HG03139 (cell line): ENCODE results near the gene KCTD16.

Experiments used
- ATAC-seq: cut with Tn5 transposase; IDR thresholded peaks from one replicate; pipeline ENCODE4 v1.9.1; 2021; ENCODE audit not compliant: unreplicated experiment

KCTD16 gene

DNA sequence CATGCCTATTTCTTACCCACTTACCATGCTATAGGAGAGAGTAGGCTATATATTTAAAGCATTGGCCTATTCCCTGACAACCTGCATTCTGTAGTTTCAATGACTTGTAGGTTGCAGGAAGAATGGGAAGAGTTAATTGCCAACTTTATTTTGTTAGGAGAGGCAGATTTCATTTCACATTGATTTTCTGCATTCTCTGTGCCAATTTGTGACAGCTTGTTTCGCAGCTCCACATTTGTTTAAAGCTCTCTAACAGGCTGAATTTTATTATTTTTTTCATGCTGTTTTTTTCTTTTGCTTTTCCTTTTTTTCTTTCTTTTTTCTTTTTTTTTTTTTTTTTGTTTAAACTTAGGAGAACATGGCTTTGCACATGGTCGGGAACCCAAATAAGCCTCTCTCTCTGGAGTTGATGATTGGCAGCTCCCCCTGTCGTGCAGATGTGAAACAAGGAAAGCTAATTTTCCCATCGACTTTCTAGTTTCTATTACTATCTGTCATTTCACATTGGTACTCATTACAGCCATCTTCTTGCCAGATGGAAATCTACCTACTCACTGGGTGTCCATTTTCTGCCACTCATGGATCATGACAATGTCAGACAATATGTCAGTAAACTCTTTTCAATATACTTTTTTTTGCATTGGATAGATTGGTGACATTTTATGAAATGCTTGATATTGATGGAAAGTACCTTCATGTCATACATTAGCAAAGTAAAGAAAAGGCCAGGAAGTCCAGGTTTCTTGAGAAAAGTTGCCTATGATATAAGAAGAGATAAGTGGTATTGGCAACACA, 223.2 kb downstream of the KCTD16 start:
- no peak for ATAC-seq

GRCh38 chr5:144395704-144396103, 225.0 kb downstream of the KCTD16 start:
- ATAC-seq, result no peak

DNA sequence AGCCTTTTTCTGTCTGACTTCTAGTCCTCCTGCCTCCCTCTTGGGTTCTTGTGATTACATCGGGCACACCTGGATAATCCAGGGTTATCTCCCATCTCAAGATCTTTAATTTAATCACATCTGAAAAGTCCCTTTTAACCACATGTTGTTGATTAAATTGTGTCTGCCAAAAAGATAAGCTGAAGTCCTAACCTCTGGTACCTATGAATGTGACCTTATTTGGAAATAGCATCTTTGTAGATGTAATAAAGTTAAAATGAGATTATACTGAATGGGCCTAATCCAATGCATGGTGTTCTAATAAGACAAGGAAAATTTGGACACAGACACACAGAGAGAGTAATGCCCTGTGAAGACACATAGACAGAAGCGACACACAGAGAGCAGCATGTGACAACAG, 232.4 kb downstream of the KCTD16 start:
- no peak for ATAC-seq

DNA sequence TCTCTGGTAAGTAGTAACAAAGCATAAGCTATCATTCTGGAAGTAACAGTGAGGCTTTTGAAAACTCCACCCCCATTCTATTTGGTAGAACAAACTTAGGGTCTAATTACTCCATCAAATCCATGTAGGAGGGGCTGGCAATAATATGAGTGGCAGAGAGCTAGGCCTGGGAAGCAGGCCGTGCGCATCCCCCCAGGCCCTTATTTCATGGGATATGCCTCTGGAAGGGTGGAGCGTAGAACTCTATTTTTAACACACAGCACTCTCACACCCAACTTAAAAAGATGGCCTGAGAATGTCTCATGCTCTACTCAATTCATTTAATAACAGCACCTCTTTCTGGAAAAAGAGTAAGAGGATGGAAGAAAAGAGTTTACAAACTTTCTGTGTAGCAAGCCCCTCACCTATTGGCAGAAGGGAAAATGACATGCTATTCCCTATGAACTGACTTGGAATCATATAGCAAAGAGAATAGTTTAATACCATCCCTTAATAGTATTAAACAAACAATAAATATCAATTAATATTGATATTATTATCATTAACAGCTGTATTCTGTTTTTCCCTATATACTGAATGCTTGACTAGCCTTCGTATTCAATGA, 233.2 kb downstream of the KCTD16 start:
- ATAC-seq, result no peak

DNA sequence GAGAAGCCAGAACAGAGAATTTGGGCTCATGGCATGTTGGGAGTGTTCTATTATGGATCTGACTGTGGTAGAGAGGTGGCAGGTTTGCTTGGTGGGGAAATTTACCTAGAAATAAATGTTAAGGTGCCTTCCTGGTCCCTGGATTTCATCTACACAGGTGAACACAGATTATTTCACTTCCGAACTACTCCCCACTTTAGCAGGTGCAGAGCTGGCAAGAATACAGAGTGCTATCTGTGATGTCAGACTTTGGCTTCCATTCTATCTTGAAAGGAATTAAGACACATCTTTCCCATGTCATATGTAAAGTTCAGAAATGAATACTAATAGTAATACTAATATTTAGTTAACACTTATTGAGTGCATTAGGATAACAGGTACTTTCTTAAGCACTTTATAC, 234.0 kb downstream of the KCTD16 start:
- no peak for ATAC-seq

- ATAC-seq, result no peak
Measured at GRCh38 chr5:144405991-144406390, 235.3 kb downstream of the KCTD16 start.

DNA sequence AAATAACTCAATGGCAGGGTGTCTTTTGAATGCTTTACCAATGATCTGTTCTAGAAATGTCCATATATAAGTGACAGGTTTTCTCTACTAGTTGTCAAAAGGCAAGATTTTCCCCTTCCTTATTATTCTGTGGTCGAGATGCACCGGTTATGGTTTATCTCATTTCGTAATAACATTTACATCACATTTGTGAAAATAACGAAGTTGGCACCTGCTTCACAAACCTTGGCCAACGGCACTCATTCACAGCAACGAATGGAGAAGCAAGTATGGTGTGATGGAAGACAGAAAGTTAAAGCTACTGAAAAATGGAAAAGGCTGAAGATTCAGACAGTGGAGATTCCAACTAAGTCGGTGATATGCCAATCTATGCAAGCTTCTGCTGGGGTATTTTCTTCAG, 235.8 kb downstream of the KCTD16 start:
- no peak for ATAC-seq

GRCh38 chr5:144414202-144415029, 243.7 kb downstream of the KCTD16 start:
- ATAC-seq, result no peak

- ATAC-seq, result no peak
Measured at GRCh38 chr5:144416196-144416595, 245.5 kb downstream of the KCTD16 start.

- no peak for ATAC-seq
Measured at GRCh38 chr5:144418719-144419118, 248.0 kb downstream of the KCTD16 start.

DNA sequence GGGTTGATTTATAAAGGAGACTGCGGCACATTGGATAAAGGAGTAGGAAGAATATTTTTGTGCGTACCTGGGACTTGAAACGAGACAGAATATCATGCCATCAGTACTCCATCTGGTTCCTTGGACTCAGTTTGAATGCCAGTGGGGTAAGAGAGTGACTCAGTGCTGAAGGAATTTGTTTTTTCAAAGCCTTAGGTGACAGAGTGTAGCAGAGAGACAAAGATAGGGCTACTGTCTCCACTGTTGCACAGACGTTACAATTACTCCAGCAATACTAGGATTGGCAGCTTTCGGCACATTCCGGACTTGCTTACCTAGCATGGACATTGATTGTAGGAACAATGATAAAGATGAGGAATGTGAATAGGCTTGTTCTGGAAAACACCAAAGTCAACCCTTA, 250.7 kb downstream of the KCTD16 start:
- ATAC-seq, result no peak

- ATAC-seq, result no peak
Measured at GRCh38 chr5:144422018-144422727, 251.5 kb downstream of the KCTD16 start.

DNA sequence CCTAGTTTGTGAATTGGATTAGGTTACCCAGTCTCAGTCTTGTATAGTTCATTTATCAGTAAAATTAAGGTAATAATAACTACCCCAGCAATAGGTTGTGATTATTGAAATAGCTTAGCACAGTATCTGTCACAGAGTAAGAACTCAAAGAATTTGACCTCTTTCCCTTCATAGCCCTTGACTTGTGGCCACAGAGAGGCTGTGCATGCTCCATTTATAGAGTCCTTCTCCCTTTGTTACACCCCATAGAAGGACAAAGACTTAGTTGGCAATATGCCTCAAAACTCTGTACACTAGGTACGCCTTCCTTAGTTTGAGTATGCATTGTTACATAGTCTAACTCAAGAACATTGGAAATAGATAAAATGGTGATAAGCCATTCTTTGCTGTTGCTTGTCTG, 257.2 kb downstream of the KCTD16 start:
- ATAC-seq, result no peak

DNA sequence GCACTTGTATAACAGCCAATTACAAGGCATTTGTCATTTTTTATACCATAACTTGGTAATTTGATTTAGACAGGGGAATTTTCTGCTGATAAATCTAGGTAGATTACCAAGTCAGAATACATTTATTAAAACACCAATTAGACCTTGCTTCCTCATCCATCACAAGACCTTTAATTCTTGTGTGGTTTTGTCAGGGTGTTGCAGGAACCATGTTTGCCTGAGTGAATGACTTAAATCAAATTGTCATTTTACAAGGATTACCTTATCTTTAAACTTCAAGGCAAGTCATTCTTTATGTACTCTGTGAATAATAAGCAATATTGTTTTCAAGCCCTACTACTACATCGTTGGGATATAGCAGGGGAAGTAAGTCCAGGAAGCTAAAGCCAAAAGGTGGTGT, 257.7 kb downstream of the KCTD16 start:
- ATAC-seq, result no peak

GRCh38 chr5:144429405-144429804, 258.7 kb downstream of the KCTD16 start:
- ATAC-seq, result no peak

DNA sequence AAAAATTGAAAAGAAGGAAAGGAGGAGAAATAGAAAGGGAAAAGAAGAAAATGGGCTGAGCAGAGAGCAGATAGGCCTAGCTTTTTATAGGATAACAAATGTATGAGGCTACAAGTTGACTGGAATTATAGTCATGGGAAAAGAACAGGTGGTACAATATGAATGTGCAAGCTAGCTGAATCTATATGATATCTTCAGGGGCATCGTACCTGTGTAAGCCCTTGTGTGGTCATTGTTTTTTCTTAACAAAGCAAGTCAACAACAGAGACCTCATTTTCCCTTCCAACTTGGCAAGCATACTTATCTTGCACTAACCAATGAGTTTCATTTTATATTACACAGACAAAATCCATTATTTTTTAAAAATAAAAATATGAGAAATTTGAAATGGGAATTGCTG, 259.2 kb downstream of the KCTD16 start:
- no peak for ATAC-seq

- ATAC-seq, result no peak
Measured at GRCh38 chr5:144433140-144433822, 262.6 kb downstream of the KCTD16 start.

DNA sequence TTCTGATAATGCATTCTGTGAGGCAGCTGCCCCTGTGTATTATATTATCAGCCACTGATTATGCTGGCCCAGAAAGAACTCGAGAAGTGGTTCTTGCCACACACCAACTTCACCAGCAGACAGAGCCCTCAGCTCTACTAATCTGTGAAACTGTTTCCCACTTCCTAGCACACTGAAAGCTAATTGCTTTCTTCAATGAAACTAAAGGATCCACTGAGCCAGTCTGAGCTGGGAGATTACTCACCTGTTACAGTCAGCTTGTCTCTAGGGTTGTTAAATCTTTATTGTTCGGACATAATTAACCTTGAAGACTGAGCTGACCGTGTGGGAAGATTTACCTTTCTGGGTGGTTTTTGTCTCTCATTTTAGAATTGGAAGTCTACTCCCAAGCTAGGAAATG, 263.2 kb downstream of the KCTD16 start:
- no peak for ATAC-seq

GRCh38 chr5:144436007-144436406, 265.3 kb downstream of the KCTD16 start:
- ATAC-seq, result no peak

DNA sequence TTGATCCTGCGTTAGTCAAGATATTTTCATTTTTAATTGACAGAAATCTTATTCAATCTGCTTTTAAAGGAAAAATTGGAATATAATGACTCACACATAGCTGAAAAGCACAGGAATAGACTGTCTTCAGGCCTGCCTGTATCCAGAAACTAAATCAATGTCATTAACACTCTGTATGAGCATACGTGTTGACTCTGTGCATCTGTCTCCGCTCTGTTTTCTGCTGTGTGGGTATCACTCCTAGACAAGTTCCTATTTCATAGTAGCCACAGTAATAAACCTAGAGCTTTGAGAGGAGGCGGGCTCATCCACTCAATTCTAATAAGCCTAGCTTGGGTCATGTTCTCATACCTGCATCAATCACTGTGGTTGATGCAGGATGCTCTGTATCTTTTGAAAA, 267.6 kb downstream of the KCTD16 start:
- no peak for ATAC-seq

GRCh38 chr5:144448457-144448856, 277.8 kb downstream of the KCTD16 start:
- ATAC-seq, result no peak
